Urinary bladder (tissue), 4 donors: ENCODE results near the gene FOXL1. TPM values are rescaled to one million over a fixed set of nuclear protein-coding genes. Genes with fewer than 3 reads are reported as not detected.
"Not testable (repeated sequence)": the region's sequence is repeated elsewhere in the genome, so short reads cannot be mapped to it uniquely, and the experiment has no call there.

ENCODE experiments used
- DNase-seq: peaks from one replicate; pipeline ENCODE4 v3.0.0-alpha.2; 2015; ENCODE audit errors: extremely low spot score
- H3K27ac ChIP-seq: one replicate; pipeline ENCODE4 v1.5.1; 2013; ENCODE audit warnings: low read depth, mild to moderate bottlenecking, moderate library complexity
- H3K36me3 ChIP-seq: one replicate; pipeline ENCODE4 v1.6.1; 2013; ENCODE audit warnings: mild to moderate bottlenecking, moderate library complexity; ENCODE audit not compliant: insufficient read depth
- H3K4me1 ChIP-seq: one replicate; pipeline ENCODE4 v1.6.1; 2013; ENCODE audit warnings: mild to moderate bottlenecking, moderate library complexity; ENCODE audit not compliant: insufficient read depth
- H3K4me3 ChIP-seq: one replicate; pipeline ENCODE4 v1.5.1; 2013; ENCODE audit warnings: low read depth, low read length
- WGBS: extraction: QIAGEN DNeasy Blood & Tissue Kit; methylation state at CpG from one replicate; pipeline ENCODE4 v1.1.7; 2013; 5-methylcytosine and 5-hydroxymethylcytosine counted together
- polyA plus RNA-seq: library from polyadenylated mRNA; stranded (reverse); fragments of 200-250 nt; gene quantifications from one replicate; pipeline ENCODE4 v1.2.3, GENCODE V29; 2013
- total RNA-seq: library from RNA; depleted of rRNA; stranded (reverse); fragments of >200 nt; gene quantifications from one replicate; pipeline ENCODE4 v1.2.3, GENCODE V29; 2014
- donor health status: healthy with polysubstance abuse.
- donor health status: healthy.

The FOXL1 gene
- total and polyA plus RNA-seq, 2 donors, result 7.8 to 9.5 TPM

GRCh38 chr16:86587955-86588354, 9.6 kb downstream of the FOXL1 start:
- 91% methylated on average over 3 of the region's 3 CpGs for WGBS
- H3K4me3 ChIP-seq, H3K36me3 ChIP-seq, H3K4me1 ChIP-seq, H3K27ac ChIP-seq, DNase-seq: not testable (repeated sequence)

- H3K27ac ChIP-seq, result no peak overlapping the region
These were observed 12.3 kb downstream of the FOXL1 start for GRCh38 chr16:86590501-86591144.

DNA sequence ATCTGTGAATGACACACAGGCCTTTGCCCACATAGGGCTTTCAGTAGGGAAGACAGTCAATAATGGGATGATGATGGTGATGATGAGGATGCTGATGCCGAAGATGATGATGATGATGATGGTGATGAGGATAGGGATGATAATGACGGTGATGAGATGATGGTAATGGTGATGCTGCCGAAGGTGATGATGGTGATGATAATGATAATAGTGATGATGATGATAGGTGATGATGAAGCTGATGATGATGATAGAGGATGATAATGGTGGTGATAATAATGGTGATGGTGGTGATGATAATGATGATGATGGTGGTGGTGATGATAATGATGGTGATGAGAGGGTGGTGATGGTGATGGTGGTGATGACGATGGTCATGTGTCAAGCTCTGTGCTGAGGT, 12.9 kb downstream of the FOXL1 start:
- WGBS, result 80% methylated on average over 4 of the region's 4 CpGs

More at GRCh38 chr16:86590501-86591144, 12.3 kb downstream of the FOXL1 start:
- DNase-seq, result no peak
- Histone ChIP-seq H3K4me1 (no peaks in the 10 kb centered on the region), H3K4me3 (no peak overlapping the region), H3K36me3 (no peaks in the 10 kb centered on the region)
- 81% methylated on average over 4 of the region's 4 CpGs for WGBS

GRCh38 chr16:86593913-86594620, 15.7 kb downstream of the FOXL1 start:
- no peaks in the 10 kb centered on the region for H3K36me3 ChIP-seq
- H3K4me1 ChIP-seq, result no peaks in the 10 kb centered on the region
- no peak overlapping the region for H3K27ac ChIP-seq
- H3K4me3 ChIP-seq, result no peak overlapping the region
- 32% methylated on average over 13 of the region's 13 CpGs for whole genome bisulfite sequencing
- no peak for DNase-seq

More for the DNA sequence above, 12.9 kb downstream of the FOXL1 start:
- Histone ChIP-seq H3K4me1 (no peaks in the 10 kb centered on the region), H3K36me3 (no peaks in the 10 kb centered on the region), H3K27ac (no peak overlapping the region), H3K4me3 (no peak overlapping the region)
- no peak for DNase-seq

GRCh38 chr16:86594721-86595120, 16.4 kb downstream of the FOXL1 start:
- Histone ChIP-seq H3K36me3 (no peaks in the 10 kb centered on the region), H3K4me3 (no peak overlapping the region), H3K27ac (no peak overlapping the region), H3K4me1 (no peaks in the 10 kb centered on the region)
- WGBS, result 27% methylated on average over 8 of the region's 8 CpGs
- no peak for DNase-seq

DNA sequence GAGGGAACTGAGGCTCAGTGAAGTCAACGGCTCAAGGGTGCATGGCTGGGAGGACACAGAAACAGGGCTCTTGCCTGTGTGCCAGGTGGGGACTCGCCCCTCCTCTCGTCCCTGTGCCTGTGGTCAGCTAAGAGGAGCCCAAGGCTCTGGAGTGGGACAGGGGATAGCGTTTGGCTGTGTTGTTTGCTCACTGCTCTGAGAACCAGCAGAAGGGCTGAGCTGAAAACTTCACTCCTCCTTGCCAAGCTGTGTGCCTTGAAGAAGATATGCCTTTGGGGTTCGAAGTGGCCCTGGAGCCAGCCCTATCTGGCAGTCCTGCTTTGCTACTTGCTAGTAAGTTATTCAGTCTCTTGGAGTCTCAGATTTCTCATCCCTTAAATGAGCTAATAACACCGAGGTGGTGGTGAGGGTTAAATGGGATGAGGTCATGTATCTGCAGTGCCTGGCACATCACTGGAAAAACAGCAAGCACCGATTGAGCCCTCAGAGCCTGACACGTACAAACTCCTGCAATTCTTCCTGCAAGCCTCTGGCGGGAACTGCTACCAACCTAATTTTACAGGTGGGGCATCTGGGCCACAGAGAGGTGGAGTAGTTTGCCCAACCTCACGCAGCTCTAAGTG, 17.7 kb downstream of the FOXL1 start:
- DNase-seq, result no peak
- WGBS, result 80% methylated on average over 10 of the region's 10 CpGs
- no peak overlapping the region for H3K27ac ChIP-seq
- no peak overlapping the region for H3K4me3 ChIP-seq
- no peaks in the 10 kb centered on the region for H3K36me3 ChIP-seq
- no peaks in the 10 kb centered on the region for H3K4me1 ChIP-seq

DNA sequence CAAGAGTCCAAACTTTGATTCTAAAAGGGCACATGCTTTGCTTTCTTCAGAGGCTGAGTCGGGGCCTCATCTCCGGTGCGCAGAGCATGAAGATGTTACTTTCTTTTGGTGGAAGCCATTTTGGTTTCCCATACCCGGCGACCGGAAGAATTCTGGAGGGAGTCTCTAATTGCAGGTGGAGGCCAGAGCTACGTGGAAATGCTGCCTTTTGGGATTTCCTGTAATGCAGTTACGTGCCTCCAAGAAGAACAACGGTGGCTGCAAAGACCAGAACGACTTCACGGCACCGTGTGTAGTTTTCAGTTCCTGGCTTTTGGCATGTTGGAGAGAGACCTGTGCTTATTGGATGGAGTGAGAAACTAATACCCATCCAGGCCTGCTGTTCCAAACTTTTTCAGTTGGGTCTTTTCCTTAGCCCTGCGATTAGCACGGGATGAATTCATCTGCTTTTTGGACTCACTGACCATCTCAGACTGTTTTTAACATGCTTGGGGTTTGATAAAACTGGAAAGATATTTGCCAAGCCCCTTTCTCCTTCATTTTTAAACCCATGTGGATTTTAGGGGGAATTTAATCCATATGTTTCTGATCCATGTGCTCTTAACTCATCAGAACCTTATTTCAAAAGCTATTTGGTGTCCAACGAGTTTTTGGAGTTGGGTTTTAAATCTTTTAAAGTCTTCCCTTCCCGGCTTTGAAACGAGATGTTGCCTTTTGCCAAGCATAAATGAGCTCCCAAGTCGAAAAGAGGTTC, 19.0 kb downstream of the FOXL1 start:
- no peaks in the 10 kb centered on the region for H3K36me3 ChIP-seq
- no peak overlapping the region for H3K4me3 ChIP-seq
- no peaks in the 10 kb centered on the region for H3K4me1 ChIP-seq
- no peak for DNase-seq
- H3K27ac ChIP-seq, result no peak overlapping the region
- 83% methylated on average over 18 of the region's 18 CpGs for WGBS

GRCh38 chr16:86597880-86598606, 19.7 kb downstream of the FOXL1 start:
- DNase-seq, result no peak
- Histone ChIP-seq H3K4me3 (no peak overlapping the region), H3K27ac (no peak overlapping the region), H3K36me3 (no peaks in the 10 kb centered on the region), H3K4me1 (no peaks in the 10 kb centered on the region)
- WGBS, result 60% methylated on average over 7 of the region's 7 CpGs

DNA sequence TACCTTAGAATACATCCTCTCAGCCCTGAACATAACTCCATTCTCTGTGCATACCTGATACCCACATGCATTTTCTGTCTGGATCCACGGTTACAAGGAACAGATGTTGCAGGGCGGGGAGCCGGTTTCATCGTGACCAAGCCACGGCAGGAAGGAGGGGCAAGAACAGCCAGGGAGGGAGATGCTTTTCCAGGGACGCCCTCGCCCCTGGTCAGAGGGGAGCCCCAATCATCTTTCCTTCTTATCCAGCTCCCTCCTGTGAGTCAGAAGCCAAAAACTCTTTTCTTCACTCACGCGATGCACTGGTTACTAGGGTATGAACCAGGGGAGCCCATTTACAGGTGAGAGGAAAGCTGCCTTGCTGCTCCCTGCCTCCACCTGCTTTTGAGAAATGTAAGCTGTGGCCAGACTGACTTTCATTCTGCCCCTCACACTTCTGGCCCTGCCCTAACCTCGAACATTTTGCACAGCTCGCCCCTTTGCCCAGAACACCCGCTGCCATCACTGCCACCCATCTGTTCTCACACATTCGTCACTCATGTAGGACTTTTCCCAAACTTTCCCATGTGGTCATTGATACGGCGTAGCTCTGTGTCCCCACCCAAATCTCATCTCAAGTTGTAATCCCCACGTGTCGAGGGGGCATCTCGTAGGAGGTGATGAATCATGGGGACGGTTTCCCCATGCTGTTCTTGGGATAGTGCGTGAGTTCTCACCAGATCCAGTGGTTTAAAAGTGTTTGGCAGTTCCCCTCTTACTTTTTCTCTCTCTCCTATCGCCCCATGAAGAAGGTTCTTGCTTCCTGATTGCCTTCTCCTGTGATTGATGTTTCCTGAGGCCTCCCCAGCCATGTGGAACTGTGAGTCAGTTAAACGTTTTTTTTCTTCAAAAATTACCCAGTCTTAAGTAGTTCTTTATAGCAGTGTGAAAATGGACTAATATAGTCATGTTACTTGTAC, 20.5 kb downstream of the FOXL1 start:
- 56% methylated on average over 22 of the region's 22 CpGs for WGBS
- Histone ChIP-seq H3K27ac (no peak overlapping the region), H3K36me3 (no peaks in the 10 kb centered on the region), H3K4me3 (no peak overlapping the region), H3K4me1 (no peaks in the 10 kb centered on the region)
- no peak for DNase-seq

GRCh38 chr16:86601356-86601755, 23.0 kb downstream of the FOXL1 start:
- Histone ChIP-seq H3K4me1 (no peaks in the 10 kb centered on the region), H3K36me3 (no peaks in the 10 kb centered on the region), H3K4me3 (no peak overlapping the region), H3K27ac (no peak overlapping the region)
- 86% methylated on average over 2 of the region's 2 CpGs for WGBS
- DNase-seq, result no peak

DNA sequence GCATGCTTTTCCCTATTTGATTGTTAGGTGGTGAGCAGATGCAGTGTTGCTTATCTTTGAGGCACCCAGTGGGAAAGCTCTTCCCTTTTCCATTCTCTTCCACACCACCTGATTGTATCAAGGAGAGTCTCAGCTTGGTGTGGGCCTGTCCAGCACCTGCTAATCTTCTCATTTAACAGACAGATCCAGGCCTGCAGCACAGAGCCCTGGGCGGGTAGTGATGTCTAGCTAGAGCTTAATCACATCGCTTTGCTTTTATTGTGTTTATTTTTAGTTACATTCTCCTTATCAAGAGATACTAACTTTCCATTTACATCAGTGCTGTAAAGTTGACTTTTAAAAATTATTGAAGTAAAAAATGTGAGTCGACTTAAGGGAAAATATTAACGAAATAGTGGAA, 24.2 kb downstream of the FOXL1 start:
- Histone ChIP-seq H3K36me3 (no peaks in the 10 kb centered on the region), H3K27ac (no peak overlapping the region), H3K4me1 (no peaks in the 10 kb centered on the region), H3K4me3 (no peak overlapping the region)
- DNase-seq, result no peak
- WGBS, result 40% methylated on average over 4 of the region's 4 CpGs

- WGBS, result 71% methylated on average over 16 of the region's 16 CpGs
- H3K4me1 ChIP-seq, result no peaks in the 10 kb centered on the region
- H3K4me3 ChIP-seq, result peak overlapping the region; percentile 7
- DNase-seq, result no peak
- H3K36me3 ChIP-seq, result no peaks in the 10 kb centered on the region
- no peak overlapping the region for H3K27ac ChIP-seq
These were observed 26.3 kb downstream of the FOXL1 start for GRCh38 chr16:86604436-86605193.
